NCI-H510A treated with DMSO at 0.1 percent for 48 hours (cell line): ENCODE measurements around the gene SVOP.
"Not testable (repeated sequence)": the region's sequence is repeated elsewhere in the genome, so short reads cannot be mapped to it uniquely, and the experiment has no call there.

Experiments used
- DNase-seq: peaks from one replicate; lab custom pipeline; 2025; lab: John Stamatoyannopoulos, UW

SVOP gene

DNA sequence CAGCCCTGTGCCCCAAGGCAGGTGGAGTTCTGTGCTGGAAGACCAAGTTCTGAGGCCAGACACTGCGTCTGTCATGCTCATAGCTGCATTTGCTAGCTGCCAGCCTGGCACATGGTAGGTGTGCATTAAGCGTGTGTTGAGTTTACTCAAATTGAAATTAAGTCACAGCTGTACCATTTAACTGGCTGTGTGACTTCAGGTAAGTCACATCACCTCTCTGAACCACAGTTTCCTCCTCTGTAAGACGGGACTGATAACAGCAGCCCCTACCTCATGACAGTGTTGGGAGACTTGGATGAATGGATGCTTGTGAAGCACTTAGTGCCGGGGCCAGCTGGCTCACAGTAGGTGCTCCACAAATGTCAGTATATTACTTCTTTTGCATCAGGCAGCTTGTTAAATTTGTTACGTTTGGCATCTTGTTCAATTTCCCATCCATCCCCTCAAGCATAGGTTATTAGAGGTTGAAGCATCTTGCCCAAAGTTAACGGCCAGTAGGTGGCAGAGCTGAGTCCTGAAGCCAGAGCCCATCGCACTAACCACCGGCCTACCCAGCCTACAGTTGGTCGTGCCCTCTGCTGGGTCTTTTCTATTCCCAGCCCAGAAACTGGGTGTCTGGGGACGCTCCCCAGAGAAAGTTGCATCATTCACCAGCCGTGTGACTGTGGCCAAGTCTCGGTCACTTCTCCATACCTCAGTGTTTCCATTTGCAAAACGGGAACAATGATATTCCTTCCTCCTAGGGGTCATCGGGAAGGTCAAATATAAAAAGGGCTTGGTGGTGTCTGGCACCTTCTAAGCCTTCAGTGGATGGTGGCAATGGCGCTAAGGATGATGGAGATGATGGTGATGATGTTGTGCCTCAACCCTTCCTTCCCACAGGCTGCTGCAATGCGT lies 136.5 kb downstream of the SVOP start:
- DNase-seq = peak; percentile 7

DNA sequence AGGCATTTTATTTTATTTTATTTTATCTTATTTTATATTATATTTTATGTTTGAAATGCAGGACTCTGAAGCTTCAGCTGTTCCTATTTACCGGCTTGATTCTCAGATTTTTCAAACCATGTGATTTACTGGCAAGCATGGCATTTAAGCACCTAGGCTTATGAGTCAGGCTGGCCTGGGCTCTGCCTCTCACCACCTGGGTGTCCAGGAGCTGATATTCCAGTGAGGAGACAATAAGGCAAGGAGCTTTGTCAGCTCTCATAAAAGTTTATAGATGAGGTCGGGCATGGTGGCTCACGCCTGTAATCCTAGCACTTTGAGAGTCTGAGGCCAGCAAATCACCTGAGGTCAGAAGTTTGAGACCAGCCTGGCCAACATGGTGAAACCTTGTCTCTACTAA lies 138.9 kb downstream of the SVOP start:
- DNase-seq = no peak

DNA sequence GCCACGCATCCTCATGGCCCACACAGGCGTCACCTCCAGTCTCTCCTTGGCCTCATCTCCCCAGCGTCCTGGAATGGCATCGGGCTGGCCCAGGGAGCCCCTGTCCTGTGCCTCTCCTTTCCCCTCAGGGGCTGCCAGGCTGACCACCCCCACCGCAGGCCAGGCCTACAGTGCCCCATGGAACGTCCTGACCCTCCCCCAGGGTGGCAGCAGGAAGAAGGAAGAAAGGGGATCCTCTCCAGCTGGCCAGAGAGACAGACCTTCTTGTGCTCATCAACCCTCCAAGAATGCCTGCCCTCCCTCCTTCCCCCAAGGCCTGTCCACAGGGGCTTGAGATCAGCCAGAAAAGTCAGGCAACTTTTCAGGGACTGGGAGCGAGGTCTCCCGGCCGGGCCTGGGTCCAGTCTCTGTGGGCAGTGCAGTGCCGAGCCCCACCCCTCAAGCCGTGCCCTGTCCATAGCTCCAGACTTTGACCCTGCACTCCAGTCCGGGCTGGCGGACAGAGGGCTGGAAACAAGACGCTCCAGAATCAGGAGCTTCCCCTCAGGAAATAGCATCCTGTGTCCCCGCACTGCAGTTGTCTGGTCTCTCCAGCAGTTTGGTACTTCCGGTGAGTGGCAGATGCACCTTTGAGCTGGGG lies 141.1 kb downstream of the SVOP start, which contains the start of gene DAO:
TSS of gene DAO (plus strand) at position 478 of the 640 bp plus-strand sequence. CDS start 4,915 bp downstream, outside the sequence.
- no peak for DNase-seq

DNA sequence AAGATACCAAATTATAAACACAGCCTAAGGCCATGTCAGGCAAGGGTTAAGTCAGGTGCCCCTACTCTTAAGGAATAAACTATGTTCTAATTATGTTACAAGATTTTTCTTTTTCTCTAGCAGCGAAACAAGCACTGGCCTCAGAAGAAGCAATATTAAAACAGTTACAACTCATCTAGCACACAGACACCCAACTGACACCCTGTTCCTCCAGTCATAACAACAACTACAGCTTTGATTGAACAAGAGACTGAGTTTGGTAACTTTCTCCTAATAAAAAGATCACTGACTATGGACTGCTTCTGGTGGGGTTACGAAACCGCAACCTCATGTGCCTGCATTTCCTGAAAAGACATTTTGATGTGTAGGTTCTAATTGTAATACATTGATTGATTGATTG lies 144.3 kb downstream of the SVOP start:
- no peak for DNase-seq

DNA sequence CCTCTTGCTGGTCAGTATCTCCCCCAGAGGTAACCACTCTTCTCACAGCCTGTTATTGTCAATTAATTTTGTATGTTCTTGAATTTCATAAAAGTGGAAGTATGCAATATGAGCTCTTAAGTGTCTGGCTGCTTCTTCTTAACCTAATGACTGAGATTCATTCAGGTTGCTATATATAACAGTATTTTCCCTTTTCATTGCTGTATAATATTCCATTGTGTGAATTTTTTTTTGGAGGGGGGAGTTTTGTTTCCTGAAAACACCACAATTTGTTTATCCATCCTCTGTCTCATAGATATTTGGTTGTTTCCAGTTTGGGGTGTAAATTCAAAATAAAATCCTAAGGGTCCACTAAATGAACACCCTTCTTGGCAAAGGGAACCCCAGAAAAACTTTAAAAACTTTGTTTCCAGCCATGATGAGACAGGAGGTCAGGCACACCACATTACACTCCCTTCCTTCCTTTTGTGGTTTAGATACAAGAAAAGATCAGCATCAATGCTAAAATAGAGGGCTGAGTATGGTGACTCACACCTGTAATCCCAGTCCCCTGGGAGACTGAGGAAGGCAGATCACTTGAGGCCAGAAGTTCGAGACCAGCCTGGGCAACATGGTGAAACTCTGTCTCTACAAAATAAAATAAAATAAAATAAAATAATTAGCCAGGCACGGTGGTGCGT lies 145.0 kb downstream of the SVOP start:
- no peak for DNase-seq

DNA sequence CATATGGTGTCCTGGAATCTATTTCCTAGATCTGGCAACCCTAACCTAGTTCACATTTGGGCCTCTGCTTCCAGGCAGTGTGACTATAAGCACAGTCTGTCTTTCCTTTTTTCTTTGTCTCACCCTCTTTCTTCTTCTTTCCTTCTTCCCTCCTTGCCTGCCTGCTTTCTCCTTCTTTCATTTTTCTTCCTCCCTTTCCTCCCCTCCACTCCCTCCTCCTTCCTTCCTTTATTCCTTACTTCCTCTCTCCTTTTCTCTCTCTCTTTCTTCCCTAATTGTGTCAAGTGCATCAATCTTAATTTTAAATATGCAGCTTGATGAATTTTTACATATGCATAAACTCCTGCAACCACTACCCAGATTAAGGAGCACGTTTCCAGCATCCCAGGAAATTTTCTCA lies 145.6 kb downstream of the SVOP start:
- no peak for DNase-seq

DNA sequence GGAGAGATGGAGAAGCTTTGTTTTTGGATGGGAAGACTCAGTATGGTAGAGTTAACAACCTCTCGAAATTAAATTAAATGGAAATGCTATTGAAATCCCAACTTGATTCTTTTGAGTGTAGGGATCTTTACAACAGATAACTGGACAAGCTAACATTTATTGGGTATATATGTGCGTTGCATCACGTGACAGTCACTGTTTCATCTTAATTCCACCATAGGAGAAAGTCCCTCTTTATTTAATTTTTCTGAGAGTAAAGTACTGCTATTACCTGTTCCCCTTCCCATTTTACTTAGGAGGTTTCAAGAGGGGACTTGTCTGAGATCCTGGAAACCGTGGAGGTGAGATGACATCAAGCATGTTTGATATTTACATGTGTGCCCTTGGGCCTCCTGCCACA lies 152.1 kb downstream of the SVOP start:
- no peak for DNase-seq

DNA sequence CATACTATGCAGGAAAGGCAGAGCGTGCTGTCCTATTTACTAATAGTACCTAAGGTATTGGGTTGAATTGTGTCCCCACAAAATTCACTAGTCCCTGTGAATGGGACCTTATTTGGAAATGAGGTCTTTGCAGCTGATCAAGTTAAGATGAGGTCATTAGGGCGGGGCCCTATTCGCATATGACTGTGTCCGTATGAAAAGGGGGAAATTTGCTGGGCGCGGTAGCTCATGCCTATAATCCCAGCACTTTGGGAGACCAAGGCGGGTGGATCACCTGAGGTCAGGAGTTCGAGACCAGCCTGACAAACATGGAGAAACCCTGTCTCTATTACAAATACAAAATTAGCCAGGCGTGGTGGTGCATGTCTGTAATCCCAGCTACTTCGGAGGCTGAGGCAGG lies 154.8 kb downstream of the SVOP start:
- not testable (repeated sequence) for DNase-seq

DNA sequence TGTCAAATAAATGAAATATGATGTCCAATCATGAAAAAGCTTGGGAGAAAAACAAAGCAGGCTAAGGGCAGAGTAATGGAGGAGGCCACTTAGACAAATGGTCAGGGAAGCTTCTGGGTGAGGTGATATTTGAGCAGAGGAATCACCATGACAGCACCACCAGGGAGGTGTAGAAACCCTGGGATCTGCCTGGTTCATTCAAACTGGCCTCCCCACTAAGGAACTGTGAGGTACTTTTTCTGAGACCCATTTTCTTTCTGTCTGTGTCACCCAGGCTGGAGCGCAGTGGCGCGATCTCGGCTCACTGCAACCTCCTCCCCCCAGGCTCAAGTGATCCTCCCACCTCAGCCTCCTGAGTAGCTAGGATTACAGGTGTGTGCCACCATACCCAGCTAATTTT lies 155.7 kb downstream of the SVOP start:
- DNase-seq = no peak

DNA sequence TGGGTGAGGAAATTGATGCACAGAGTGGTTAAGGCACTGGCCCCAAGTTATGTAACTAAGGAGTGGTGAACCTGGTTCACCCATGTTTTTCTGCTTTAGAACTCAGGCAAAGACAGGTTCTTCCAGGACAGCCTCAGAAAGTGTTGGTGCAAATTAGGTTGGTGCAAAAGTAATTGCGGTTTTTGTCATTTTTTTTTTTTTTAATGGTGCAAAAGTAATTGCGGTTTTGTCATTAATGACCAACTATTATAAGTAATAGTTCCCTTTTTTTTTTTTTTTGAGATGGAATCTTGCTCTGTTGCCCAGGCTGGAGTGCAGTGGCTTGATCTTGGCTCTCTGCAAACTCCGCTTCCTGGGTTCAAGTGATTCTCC lies 158.3 kb downstream of the SVOP start:
- DNase-seq = no peak

DNA sequence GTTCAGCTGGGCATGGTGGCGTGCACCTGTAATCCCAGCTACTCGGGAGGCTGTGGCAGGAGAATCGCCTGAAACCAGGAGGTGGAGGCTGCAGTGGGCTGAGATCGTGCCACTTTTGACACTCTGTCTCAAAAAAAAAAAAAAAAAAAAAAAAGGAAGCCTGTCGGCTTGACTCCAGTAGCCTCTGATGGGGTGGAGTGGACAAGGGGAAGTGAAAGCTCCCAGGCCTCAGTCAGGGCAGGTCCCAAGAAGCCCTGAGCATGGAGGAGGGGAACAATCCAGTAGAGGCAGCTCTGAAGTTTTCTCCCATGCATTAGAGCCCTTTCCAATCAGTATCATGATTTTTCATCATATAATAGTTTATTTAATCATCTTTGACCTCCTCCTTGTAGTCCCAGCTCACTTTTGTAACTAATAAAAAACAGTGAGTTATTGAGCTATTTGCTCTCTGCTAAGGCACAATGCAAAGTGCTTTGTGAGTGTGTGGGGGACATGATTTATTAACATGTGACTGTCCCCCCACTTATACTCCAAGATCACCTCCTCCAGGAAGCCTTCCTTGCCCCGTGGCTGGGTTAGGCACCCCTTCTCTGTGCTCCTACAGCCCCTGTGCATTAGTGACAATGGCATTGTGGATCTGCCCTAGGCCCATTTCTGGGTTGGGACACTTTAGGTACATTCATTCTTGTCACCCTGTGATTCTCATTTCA lies 158.8 kb downstream of the SVOP start:
- no peak for DNase-seq

DNA sequence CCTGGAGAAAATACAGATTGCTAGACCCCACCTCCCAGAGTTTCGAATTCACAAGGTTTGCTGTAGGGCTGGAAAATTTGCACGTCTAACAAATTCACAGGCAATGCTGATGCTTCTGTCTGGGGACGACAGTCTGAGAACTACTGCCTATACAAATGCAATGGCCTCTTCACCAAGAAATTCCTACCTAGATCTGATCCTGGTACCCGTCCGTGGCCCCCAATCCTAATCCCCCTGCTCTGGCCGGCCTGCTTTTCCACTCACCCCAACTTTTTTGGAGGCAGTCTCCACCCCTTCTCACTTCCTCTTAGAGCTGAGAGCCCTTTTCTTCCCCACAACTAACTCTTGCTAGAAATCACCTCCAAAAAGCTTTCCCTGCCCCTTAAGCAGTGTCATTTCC lies 160.4 kb downstream of the SVOP start:
- no peak for DNase-seq

DNA sequence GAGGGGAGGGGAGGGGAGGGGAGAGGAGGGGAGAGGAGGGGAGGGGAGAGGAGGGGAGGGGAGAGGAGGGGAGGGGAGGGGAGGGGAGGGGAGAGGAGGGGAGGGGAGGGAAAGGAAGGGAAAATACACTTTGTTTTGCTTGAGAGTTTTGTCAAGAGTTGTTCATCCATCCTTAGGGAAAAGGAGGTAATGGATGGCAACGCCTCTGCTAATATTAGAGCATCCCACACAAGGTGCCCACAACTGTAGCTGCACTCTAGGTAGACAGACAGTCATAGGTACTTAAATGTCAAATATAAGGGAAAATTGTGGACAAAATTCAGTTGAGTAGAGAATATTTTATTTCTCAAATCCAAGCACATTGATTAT lies 161.0 kb downstream of the SVOP start:
- DNase-seq = no peak

DNA sequence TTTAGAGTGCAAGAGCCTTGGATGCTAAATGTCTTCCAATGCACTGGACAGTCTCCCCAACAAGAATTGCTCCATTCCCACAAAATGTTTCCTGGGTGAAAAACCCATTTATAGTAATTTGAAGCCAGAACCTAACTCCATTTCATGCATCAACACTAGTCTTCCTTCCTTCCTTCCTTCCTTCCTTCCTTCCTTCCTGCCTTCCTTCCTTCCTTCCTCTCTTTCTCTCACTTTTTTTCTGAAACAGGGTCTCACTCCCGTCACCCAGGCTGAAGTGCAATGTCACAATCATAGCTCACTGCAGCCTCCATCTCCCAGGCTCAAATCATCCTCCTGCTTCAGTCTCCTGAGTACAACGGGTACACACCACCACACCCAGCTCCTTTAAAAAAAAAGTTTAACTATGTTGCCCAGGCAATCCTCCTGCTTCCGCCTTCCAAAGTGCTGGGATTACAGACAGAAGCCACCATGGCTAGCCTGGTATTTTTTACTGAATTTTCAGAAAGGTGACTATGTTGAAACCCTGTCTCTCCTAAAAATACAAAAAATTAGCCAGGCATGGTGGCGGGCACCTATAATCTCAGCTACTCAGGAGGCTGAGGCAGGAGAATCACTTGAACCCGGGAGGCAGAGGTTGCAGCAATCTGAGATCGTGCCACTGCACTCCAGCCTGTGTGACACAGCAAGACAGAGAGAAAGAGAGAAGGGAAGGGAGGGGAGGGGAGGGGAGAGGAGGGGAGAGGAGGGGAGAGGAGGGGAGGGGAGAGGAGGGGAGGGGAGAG lies 161.5 kb downstream of the SVOP start:
- DNase-seq = not testable (repeated sequence)

DNA sequence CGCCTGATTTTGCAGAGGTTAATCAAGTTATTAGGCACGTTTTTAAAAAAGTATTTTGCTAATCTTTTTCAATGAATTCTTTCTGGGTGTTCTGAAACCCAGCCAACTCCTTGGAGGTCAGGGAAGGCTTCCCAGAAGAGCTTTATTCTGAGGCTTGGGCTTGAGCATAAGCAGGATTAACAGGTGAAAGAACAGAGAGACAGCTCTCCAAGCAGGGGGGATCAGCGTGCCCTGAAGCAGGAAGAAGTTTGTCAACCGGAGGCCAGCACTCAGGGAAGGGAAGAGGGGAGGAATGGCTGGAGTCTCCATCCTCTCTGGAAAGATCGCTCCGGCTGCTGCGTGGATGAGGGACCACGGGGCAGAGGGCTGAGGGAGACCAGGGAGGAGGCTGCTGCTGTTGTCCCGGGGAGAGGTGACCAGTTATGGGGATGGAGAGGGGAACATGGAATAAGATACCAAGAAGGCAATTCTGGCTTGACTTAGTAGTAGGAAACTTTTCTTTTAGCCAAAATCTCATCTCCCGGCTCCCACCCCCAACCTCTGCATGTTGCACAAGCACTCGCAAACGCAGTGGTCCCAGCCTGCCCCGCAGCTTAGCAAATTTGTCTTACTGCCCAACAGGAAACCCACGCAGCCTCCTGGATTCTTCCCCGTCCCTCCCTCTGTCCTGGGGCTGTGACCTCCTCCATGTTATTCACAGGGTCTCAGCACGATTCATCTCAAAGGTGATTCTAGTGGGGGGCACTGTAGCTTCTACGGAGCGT lies 162.4 kb downstream of the SVOP start:
- peak; percentile 28 for DNase-seq
